ENCODE results near the gene COG6.

COG6 gene

GRCh38 chr13:39777527-39778061 lies 122.1 kb downstream of the COG6 start:
- FAIRE-seq (no peak), DNase-seq (ENCODE audit: insufficient read length, low spot score) (no peak)
- TF ChIP-seq CTCF (IDR thresholded peaks at IDR 0.05; ENCODE audit: insufficient read depth, missing control alignments): peak; percentile 44

- no peak for DNase-seq (ENCODE audit: insufficient read length, low spot score)
- TF ChIP-seq CTCF (IDR thresholded peaks at IDR 0.05; ENCODE audit: insufficient read depth, missing control alignments): no peak
- no peak for FAIRE-seq
Observed at GRCh38 chr13:39779337-39780265, 124.1 kb downstream of the COG6 start.

GRCh38 chr13:39780711-39781110 lies 125.2 kb downstream of the COG6 start:
- TF ChIP-seq CTCF (IDR thresholded peaks at IDR 0.05; ENCODE audit: insufficient read depth, missing control alignments): no peak
- DNase-seq (ENCODE audit: insufficient read length, low spot score) (no peak), FAIRE-seq (no peak)

GRCh38 chr13:39781381-39781780 lies 125.9 kb downstream of the COG6 start:
- TF ChIP-seq CTCF (IDR thresholded peaks at IDR 0.05; ENCODE audit: insufficient read depth, missing control alignments): no peak
- DNase-seq (ENCODE audit: insufficient read length, low spot score) (no peak), FAIRE-seq (no peak)

- FAIRE-seq: no peak
- peak; percentile 33 for TF ChIP-seq CTCF (IDR thresholded peaks at IDR 0.05; ENCODE audit: insufficient read depth, missing control alignments)
- DNase-seq (ENCODE audit: insufficient read length, low spot score): no peak
Observed at GRCh38 chr13:39783051-39783450, 127.6 kb downstream of the COG6 start.

GRCh38 chr13:39784347-39784746 lies 128.9 kb downstream of the COG6 start:
- DNase-seq (ENCODE audit: insufficient read length, low spot score) (no peak), FAIRE-seq (no peak)
- no peak for TF ChIP-seq CTCF (IDR thresholded peaks at IDR 0.05; ENCODE audit: insufficient read depth, missing control alignments)

- no peak for TF ChIP-seq CTCF (IDR thresholded peaks at IDR 0.05; ENCODE audit: insufficient read depth, missing control alignments)
- FAIRE-seq (no peak), DNase-seq (ENCODE audit: insufficient read length, low spot score) (no peak)
Observed at GRCh38 chr13:39786091-39786490, 130.6 kb downstream of the COG6 start.

Data from D721Med (cell line).